Measurements from ENCODE around the gene PTPRN2.
"Not testable (repeated sequence)": the region's sequence is repeated elsewhere in the genome, so short reads cannot be mapped to it uniquely, and the experiment has no call there.

PTPRN2 gene

GRCh38 chr7:157947504-157947903 lies 640.1 kb downstream of the PTPRN2 start:
- no peak for DNase-seq

DNA sequence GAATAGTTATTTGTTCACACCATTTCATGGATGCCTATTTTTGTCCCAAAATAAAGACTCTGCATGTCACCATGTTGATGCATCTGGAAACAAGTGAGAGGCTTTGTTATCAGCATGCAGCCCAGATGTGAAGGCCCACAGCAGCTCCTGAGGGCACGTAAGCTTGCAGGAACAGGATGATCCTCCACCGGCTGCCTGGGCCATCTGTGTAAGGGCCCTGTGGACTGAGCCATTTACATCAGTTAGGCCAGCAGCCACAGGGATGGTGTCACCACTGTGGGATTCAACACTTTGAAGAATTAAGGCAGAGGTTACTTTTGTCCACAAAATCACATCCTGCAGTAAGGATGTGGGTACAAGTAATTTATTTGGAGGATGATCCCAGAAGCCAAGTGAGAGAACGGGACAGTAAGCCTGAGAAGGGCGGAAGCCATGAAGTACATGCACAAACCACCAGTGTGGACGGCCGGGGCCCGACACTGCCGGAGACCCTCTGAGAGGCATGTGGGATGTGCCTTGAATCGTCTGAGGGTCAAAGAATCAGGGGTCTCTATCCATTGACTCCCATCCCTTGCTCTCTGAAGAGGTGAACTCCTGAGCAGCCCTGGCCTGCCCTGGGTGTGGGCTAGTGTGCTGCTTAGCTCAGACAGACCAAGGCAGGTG lies 641.1 kb downstream of the PTPRN2 start:
- no peak for DNase-seq

DNA sequence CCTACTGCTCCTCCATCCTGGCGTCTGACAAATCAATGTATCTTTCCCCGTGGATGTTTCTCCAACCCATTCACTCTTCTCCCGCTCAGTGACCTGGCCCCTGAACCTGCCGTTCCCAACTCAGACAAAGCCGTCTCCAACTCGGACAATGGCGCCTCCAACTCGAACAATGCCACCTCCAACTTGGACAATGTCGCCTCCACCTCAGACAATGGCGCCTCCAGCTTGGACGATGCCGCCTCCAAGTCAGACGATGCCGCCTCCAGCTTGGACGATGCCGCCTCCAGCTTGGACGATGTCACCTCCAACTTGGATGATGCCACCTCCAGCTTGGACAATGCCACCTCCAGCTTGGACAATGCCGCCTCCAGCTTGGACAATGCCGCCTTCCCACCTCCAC lies 642.2 kb downstream of the PTPRN2 start:
- no peak for DNase-seq

- no peak for DNase-seq
These were observed 642.8 kb downstream of the PTPRN2 start for GRCh38 chr7:157944734-157945291.

DNA sequence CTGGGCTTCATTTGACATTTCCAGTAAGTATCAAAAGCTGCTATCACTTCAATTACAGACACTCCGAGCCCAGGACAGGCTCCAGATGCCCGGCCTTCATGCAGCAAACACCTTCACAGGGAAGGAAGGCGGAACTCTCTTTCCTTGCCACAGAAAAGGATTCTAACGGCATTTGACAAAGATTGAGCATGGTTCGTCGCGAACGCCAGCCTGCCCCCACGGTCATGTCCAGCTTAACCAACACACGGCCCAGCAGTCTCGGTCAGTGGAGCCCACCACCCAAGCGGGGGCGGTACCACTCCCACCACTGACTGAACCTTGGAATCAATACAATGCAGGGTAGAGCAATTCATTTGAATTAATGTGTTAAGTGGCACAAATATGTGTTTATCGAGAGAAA lies 643.6 kb downstream of the PTPRN2 start:
- DNase-seq, result no peak

GRCh38 chr7:157943561-157943960 lies 644.1 kb downstream of the PTPRN2 start:
- no peak for DNase-seq

- no peak for DNase-seq
These were observed 646.4 kb downstream of the PTPRN2 start for GRCh38 chr7:157941210-157941609.

DNA sequence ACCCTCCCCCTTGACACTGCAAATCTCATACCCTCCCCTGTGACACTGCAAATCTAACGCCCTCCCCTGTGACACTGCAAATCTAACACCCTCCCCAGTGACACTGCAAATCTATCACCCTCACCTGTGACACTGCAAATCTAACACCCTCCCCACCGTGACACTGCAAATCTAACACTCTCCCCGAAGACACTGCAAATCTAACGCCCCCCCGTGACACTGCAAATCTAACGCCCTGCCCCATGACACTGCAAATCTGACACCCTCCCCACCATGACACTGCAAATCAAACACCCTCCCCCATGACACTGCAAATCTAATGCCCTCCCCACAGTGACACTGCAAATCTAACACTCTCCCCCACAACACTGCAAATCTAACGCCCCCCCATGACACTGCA lies 647.1 kb downstream of the PTPRN2 start:
- no peak for DNase-seq

- no peak for DNase-seq
These were observed 649.4 kb downstream of the PTPRN2 start for GRCh38 chr7:157938211-157938610.

DNA sequence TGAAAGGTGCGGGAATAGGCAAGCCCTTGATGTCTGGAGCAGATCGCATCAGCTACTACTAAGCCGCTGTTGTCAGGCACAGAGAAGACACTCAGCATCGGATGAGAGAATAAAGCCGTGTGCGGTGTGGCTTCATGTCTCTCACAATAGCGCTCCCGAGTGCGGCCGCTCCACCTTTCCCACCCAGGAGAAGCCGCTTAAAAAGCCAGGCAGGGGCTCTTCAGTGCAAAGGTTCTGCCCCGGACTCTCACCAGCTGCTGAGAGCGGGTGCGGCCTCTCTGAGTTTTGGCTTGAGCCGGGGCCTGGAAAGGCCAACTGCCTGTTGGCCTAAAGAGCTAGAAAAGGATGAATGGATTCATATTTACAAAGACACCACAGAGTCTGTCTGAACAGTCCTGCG lies 650.2 kb downstream of the PTPRN2 start:
- DNase-seq, result no peak

- no peak for DNase-seq
These were observed 650.6 kb downstream of the PTPRN2 start for GRCh38 chr7:157936976-157937375.

DNA sequence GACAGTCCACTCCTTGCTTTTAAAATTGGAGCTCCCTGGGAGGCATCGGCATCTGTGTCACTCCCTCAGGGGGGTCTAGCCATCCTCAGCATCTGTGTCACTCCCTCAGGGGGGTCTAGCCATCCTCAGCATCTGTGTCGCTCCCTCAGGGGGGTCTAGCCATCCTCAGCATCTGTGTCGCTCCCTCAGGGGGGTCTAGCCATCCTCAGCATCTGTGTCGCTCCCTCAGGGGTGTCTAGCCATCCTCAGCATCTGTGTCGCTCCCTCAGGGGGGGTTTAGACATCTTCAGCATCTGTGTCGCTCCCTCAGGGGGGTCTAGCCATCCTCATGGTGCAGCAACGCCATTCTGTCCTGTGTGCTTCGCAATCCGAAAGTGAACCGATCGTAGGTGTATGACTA lies 651.9 kb downstream of the PTPRN2 start:
- not testable (repeated sequence) for DNase-seq

DNA sequence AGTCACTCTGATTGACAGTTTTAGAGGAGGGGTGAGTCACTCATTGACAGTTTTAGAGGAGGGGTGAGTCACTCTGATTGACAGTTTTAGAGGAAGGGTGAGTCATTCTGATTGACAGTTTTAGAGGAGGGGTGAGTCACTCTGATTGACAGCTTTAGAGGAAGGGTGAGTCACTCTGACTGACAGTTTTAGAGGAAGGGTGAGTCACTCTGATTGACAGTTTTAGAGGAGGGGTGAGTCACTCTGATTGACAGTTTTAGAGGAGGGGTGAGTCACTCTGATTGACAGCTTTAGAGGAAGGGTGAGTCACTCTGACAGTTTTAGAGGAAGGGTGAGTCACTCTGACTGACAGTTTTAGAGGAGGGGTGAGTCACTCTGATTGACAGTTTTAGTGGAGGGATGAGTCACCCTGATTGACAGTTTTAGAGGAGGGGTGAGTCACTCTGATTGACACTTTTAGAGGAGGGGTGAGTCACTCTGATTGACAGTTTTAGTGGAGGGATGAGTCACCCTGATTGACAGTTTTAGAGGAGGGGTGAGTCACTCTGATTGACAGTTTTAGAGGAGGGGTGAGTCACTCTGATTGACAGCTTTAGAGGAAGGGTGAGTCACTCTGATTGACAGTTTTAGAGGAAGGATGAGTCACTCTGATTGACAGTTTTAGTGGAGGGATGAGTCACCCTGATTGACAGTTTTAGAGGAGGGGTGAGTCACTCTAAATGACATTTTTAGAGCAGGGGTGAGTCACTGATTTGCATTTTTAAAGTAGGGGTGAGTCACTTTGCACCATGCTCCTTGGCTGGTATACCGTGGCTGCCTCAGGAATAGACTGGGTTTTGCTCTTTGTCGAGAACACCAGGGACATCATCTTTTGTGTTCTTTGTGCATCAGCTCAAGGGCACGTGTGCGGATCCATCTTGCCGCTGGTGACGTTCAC lies 654.1 kb downstream of the PTPRN2 start:
- DNase-seq, result not testable (repeated sequence)

GRCh38 chr7:157932498-157933218 lies 655.0 kb downstream of the PTPRN2 start:
- no peak for DNase-seq

DNA sequence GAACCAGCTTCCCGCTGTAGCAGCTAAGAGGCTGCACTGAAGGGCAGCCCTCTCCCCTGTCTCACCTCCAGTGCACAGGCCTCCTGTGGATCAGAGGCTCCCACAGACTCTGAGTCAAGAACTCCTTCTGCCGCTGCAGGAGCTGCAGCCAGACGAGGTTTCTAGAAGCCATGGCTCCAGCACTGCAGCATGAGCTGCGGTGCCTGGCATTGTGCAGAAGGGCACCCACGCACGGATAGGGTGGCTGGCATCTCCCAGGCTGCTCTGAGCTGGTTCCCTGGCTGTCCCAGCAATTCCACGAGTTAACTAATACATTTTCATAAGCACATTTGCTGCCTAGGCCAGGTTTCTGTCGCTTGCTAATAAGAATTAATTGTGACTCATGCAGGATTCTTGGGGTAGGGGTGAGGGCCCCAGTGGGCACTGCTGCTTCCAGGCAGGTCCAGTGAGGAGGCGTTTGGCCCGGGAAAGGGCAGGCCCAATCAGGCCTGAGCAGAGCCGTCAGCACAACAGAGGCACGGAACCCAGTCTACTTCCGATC lies 656.6 kb downstream of the PTPRN2 start:
- DNase-seq, result no peak

DNA sequence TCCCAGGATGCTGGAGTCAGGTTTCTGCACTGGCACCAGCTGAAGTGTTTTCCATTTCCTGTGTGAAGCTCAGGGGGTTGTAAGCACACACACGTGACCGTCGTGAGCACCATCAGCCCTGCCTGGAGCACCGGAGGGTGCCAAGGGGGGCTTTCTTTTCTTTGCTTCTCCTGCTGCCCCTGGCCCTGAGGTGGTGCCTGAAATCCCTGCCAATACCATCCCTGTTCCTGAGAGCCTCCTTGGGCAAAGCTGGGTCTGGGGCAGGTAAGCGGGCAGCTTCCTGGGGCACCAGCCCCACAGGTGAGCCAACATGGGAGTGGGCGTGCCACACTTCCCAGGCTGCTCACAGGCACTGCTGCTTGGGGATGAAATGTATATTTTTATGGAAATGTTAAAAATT lies 657.2 kb downstream of the PTPRN2 start:
- no peak for DNase-seq

DNA sequence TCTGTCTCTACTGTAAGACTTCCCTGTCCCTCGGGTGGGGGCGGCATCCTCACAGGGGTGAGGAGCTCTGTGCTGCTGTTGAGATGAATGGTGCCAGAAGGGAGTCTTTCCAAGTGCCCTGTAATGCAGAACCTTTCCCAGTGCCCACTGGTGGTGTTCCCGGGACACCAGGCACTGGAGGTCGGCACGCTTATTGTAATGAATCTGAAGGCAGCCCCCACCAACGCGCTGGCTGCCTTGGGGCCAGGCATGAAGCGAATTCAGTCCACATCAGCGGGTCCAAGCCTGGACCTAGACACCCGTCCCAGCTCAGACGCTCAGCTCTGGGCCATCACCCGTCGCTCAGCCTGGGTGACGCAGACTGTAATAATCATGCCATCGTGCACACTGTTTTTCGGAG lies 658.0 kb downstream of the PTPRN2 start:
- DNase-seq, result no peak

DNA sequence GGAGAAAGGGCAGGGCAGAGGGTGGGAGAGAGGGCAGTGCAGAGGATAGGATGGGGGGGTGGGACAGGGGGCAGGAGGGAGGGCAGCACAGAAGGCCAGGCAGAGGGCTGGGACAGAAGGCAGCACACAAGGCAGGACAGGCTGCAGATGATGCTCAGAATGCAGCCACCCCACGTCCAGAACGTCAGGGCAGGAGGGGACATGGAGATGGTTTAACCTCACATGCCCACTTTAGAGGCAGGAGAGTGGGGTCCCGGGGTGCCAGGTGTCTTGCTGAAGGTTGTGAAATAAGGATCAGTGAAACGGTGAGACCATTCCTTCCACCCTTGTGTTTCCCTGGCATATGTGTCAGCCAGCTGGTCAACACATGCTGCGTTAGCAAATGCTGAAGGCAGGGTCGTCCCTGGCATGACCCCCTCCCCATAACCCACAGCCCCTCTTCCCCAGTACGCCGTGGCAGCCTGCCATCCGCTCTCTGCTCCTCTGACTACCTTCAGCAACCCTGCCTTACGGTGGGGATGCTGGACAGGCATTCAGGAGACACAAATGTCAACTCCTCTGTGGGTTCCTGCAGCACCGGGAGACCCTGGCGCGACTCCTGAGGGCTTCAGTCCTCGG lies 658.7 kb downstream of the PTPRN2 start:
- no peak for DNase-seq

GRCh38 chr7:157928171-157928794 lies 659.3 kb downstream of the PTPRN2 start:
- no peak for DNase-seq

DNA sequence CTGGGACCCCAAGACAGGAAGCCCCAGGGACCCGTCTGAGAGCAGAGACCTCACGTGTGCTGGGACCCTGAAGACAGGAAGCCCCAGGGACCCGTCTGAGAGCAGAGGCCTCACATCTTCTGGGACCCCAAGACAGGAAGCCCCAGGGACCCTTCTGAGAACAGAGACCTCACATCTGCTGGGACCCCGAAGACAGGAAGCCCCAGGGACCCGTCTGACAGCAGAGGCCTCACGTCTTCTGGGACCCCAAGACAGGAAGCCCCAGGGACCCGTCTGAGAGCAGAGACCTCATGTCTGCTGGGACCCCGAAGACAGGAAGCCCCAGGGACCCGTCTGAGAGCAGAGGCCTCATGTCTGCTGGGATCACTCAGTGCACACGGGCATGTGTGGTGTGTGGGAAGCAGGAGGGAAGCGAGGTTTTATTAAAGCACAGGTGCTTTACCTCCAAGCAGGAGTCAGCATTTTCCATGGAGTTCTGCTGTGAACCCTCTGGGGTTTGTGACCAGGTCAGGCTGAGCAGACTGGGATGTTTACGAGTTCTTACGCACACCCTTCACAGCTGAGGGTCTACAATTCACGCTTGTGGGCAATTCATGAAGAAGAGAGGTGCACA lies 660.2 kb downstream of the PTPRN2 start:
- no peak for DNase-seq

DNA sequence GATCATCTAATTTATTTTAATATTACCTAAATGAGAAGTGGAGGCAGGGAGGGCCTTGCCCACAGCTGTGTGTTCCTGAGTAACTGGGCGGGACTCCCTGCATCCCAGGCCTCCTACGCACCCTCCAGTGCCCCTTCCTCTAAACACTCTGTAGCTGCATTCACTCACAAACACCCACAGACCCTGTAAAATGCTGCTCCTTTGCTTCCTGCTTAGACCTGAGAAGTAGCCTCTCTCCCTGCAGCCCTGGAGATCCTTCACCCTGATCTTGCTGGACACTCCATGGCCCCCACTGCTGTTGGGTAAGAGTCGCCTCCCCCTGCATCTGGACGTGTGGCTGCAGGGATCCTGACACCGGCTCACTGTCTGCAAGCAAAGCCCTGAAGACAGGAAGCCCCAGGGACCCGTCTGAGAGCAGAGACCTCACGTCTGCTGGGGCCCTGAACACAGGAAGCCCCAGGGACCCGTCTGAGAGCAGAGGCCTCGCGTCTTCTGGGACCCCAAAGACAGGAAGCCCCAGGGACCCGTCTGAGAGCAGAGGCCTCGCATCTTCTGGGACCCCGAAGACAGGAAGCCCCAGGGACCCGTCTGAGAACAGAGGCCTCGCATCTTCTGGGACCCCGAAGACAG lies 661.0 kb downstream of the PTPRN2 start:
- no peak for DNase-seq

Measured in NCI-H2171 (cell line).